Smooth muscle cell (in vitro differentiated cells): Measurements from ENCODE around the gene CLEC7A. TPM values are rescaled to one million over a fixed set of nuclear protein-coding genes. Genes with fewer than 3 reads are reported as not detected.

Experiments
- DNase-seq: peaks from one replicate; lab custom pipeline; 2025; ENCODE audit not compliant: unreplicated experiment; lab: John Stamatoyannopoulos, UW
- H2AFZ ChIP-seq: fragments of 200-600 bp; sonication (generic); 2 replicates; pipeline ENCODE4 v1.6.0; 2016; ENCODE audit warnings: antibody characterized with exemption, low read depth, mild to moderate bottlenecking
- H3F3A ChIP-seq: fragments of 200-600 bp; sonication (generic); 2 replicates; pipeline ENCODE4 v1.6.0; 2017; ENCODE audit warnings: antibody characterized with exemption, low read depth
- H3K27ac ChIP-seq: fragments of 200-600 bp; sonication (generic); 2 replicates; pipeline ENCODE4 v1.5.1; 2016; ENCODE audit warnings: low read depth, mild to moderate bottlenecking
- H3K27me3 ChIP-seq: fragments of 200-600 bp; sonication (generic); 2 replicates; pipeline ENCODE4 v1.6.1; 2016; ENCODE audit warnings: low read depth, mild to moderate bottlenecking
- H3K36me3 ChIP-seq: fragments of 200-600 bp; sonication (generic); 2 replicates; pipeline ENCODE4 v1.5.1; 2016; ENCODE audit warnings: low read depth
- H3K4me1 ChIP-seq: fragments of 200-600 bp; sonication (generic); 2 replicates; pipeline ENCODE4 v1.5.1; 2016; ENCODE audit warnings: low read depth
- H3K4me2 ChIP-seq: fragments of 200-600 bp; sonication (generic); 2 replicates; pipeline ENCODE4 v1.6.0; 2016; ENCODE audit warnings: mild to moderate bottlenecking
- H3K4me3 ChIP-seq: fragments of 200-600 bp; sonication (generic); 2 replicates; pipeline ENCODE4 v1.5.1; 2016; ENCODE audit warnings: mild to moderate bottlenecking
- H3K79me2 ChIP-seq: fragments of 200-600 bp; sonication (generic); 2 replicates; pipeline ENCODE4 v1.6.0; 2016; ENCODE audit warnings: low read depth, mild to moderate bottlenecking
- H3K9ac ChIP-seq: fragments of 200-600 bp; sonication (generic); 2 replicates; pipeline ENCODE4 v1.6.0; 2016; ENCODE audit warnings: low read depth
- H3K9me3 ChIP-seq: fragments of 200-600 bp; sonication (generic); replicated peaks from 2 replicates; pipeline ENCODE4 v1.5.1; 2016; ENCODE audit warnings: low read depth
- H4K20me1 ChIP-seq: fragments of 200-600 bp; sonication (generic); 2 replicates; pipeline ENCODE4 v1.6.0; 2016; ENCODE audit warnings: low read depth
- CTCF ChIP-seq: fragments of 200-600 bp; sonication (generic); IDR thresholded peaks from 2 replicates; pipeline ENCODE4 v1.5.1; 2017; ENCODE audit warnings: borderline replicate concordance, mild to moderate bottlenecking, antibody characterized with exemption; ENCODE audit not compliant: insufficient read depth, poor library complexity, severe bottlenecking
- WGBS: methylation state at CpG from one replicate; pipeline ENCODE4 v1.1.7; 2016; ENCODE audit warnings: low lambda C conversion rate; 5-methylcytosine and 5-hydroxymethylcytosine counted together
- polyA plus RNA-seq: library from polyadenylated mRNA; unstranded; fragments of >200 nt; fragmentation: Nextera tagmentation; extraction: Ambion mirVana; gene quantifications from 2 replicates; pipeline ENCODE4 v1.2.1, GENCODE V29; 2016
- total RNA-seq: library from RNA; depleted of rRNA; stranded (reverse); fragments of >200 nt; gene quantifications from 2 replicates; pipeline ENCODE4 v1.2.3, GENCODE V29; 2014

CLEC7A gene
- total and polyA plus RNA-seq, 2 experiments from 2014 or later = 0.27 TPM; not detected in 1

GRCh38 chr12:10069099-10069498 lies 60.9 kb downstream of the CLEC7A start:
- no peaks in the 10 kb centered on the region for H3K9me3 ChIP-seq
- DNase-seq = no peak
- H3K36me3 ChIP-seq = no peaks in the 10 kb centered on the region
- peak overlapping the region; percentile 73 for H2AFZ ChIP-seq
- no peaks in the 10 kb centered on the region for H3K79me2 ChIP-seq
- H3K4me2 ChIP-seq = peak overlapping the region; percentile 31
- H3K9ac ChIP-seq = no peak overlapping the region
- 29% methylated on average over 4 of the region's 4 CpGs for WGBS
- TF ChIP-seq CTCF = no peak
- no peak overlapping the region for H3K4me3 ChIP-seq
- no peaks in the 10 kb centered on the region for H3F3A ChIP-seq
- H4K20me1 ChIP-seq = no peaks in the 10 kb centered on the region
- peak overlapping the region; percentile 23 for H3K27ac ChIP-seq
- no peaks in the 10 kb centered on the region for H3K27me3 ChIP-seq
- H3K4me1 ChIP-seq = no peaks in the 10 kb centered on the region

DNA sequence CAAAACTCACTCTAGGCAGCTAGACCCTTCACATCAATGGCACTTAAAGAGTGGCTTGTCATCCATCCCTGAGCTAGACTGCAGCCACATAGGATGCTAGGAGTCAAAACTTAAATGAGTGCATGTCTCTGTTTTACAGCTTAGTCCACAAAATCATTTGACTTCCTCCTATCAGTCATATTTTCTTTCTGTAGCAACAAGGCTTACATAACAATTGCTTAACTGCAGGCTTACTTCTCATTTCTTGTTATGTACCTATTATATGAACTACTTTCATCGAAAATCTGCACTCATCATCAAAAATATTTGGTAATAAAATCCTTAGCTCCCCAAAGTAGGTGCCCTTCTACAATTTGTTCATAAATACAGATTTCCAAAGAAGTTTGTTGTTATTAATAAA lies 61.4 kb downstream of the CLEC7A start:
- no peaks in the 10 kb centered on the region for H4K20me1 ChIP-seq
- WGBS = 96% methylated on average over 1 of the region's 1 CpG
- H3K79me2 ChIP-seq = no peaks in the 10 kb centered on the region
- no peak for DNase-seq
- no peak overlapping the region for H3K9ac ChIP-seq
- no peak for TF ChIP-seq CTCF
- no peaks in the 10 kb centered on the region for H3K36me3 ChIP-seq
- H3K27me3 ChIP-seq = no peaks in the 10 kb centered on the region
- H3K4me2 ChIP-seq = peak overlapping the region; percentile 31
- no peaks in the 10 kb centered on the region for H3K4me1 ChIP-seq
- H3K27ac ChIP-seq = peak overlapping the region; percentile 23
- no peaks in the 10 kb centered on the region for H3K9me3 ChIP-seq
- H2AFZ ChIP-seq = peak overlapping the region; percentile 73
- no peaks in the 10 kb centered on the region for H3F3A ChIP-seq
- H3K4me3 ChIP-seq = no peak overlapping the region

DNA sequence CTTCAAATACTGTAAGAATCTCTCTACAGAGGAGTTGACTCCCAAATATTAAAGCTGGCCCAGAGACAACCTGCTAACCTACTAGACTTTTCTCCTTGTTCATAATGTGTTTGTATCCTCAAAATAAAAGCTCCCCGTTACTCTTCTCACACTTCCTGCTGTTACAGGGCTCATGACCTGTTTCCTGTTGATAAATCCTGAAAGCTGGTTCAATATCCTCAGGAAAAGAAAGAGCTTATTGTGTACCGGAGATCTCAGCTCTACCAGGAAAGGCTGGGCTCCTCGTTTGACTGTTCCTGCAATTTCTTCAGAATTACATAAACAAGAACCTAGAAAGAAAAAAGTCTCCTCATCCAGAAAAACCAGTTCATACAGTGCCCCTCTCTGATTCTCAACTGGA lies 62.1 kb downstream of the CLEC7A start:
- Histone ChIP-seq H3F3A (no peaks in the 10 kb centered on the region), H3K9me3 (no peaks in the 10 kb centered on the region), H3K27me3 (no peaks in the 10 kb centered on the region), H3K36me3 (no peaks in the 10 kb centered on the region), H3K27ac (no peak overlapping the region), H3K9ac (no peak overlapping the region), H3K4me2 (no peak overlapping the region), H3K79me2 (no peaks in the 10 kb centered on the region), H4K20me1 (no peaks in the 10 kb centered on the region), H3K4me3 (no peak overlapping the region), H2AFZ (peak overlapping the region; percentile 17), H3K4me1 (no peaks in the 10 kb centered on the region)
- WGBS = 10% methylated on average over 3 of the region's 3 CpGs
- TF ChIP-seq CTCF = no peak
- no peak for DNase-seq

DNA sequence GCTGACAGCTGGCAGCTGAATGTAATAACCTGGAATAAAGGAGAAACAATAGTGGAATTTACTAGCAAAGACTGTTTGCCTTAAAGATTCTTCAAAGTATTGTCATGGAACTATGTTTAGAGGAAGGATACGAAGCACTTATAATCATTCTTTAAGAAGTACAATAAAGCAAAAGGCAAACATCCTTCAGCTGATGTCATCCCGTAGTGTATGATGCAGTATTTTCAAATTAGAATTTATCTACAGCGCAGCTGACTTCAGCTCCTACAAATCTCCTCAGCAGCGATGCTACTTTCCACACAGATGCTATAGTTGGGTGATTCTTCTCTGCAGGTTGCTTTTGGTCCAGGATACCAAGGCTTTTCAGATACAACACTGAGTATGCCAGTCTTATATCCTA lies 62.7 kb downstream of the CLEC7A start:
- H3K79me2 ChIP-seq = no peaks in the 10 kb centered on the region
- no peaks in the 10 kb centered on the region for H3F3A ChIP-seq
- H3K27me3 ChIP-seq = no peaks in the 10 kb centered on the region
- no peak overlapping the region for H2AFZ ChIP-seq
- H3K4me3 ChIP-seq = no peak overlapping the region
- no peaks in the 10 kb centered on the region for H4K20me1 ChIP-seq
- WGBS = 89% methylated on average over 4 of the region's 4 CpGs
- H3K4me2 ChIP-seq = no peak overlapping the region
- H3K36me3 ChIP-seq = no peaks in the 10 kb centered on the region
- no peak for DNase-seq
- TF ChIP-seq CTCF = no peak
- H3K4me1 ChIP-seq = no peaks in the 10 kb centered on the region
- no peak overlapping the region for H3K9ac ChIP-seq
- H3K27ac ChIP-seq = no peak overlapping the region
- no peaks in the 10 kb centered on the region for H3K9me3 ChIP-seq
